Kidney (tissue), 14 donors: ENCODE data around the gene JAZF1. TPM values are rescaled to one million over a fixed set of nuclear protein-coding genes. Genes with fewer than 3 reads are reported as not detected.

Source experiments
- DNase-seq, 5 donors: peaks; one replicate each; pipeline ENCODE4 v3.0.0-alpha.2; 2013 to 2020
- FAIRE-seq: peaks from 2 replicates; lab custom pipeline; 2012; peaks lifted over from hg19 to GRCh38; lab: Jason Lieb, UNC
- H3K27ac ChIP-seq, 2 donors: one replicate each; pipeline ENCODE4 v1.7.0; 2013; ENCODE audit warnings: low read depth in 2 of 2, low read length in 2 of 2, inconsistent platforms in 1 of 2
- H3K27me3 ChIP-seq: one replicate; pipeline ENCODE4 v1.7.1; 2013; ENCODE audit warnings: low read length, inconsistent platforms; ENCODE audit not compliant: control insufficient read depth, insufficient read depth
- H3K36me3 ChIP-seq, 3 donors: one replicate each; pipeline versions ENCODE4 v1.7.0 to v1.7.1; 2013; ENCODE audit warnings: low read length in 3 of 3, control low read depth in 1 of 3, inconsistent platforms in 1 of 3; ENCODE audit not compliant: insufficient read depth in 3 of 3, control insufficient read depth in 2 of 3
- H3K4me1 ChIP-seq, 3 donors: one replicate each; pipeline versions ENCODE4 v1.7.0 to v1.7.1; 2013; ENCODE audit warnings: low read length in 3 of 3, inconsistent platforms in 1 of 3, low read depth in 1 of 3; ENCODE audit not compliant: control insufficient read depth in 2 of 3, insufficient read depth in 2 of 3
- H3K4me3 ChIP-seq, 3 donors: one replicate each; pipeline versions ENCODE4 v1.7.0 to v1.8.1; 2013; ENCODE audit warnings: low read length in 3 of 3, control low read depth in 1 of 3, inconsistent platforms in 1 of 3
- H3K9ac ChIP-seq, 3 donors: one replicate each; pipeline versions ENCODE4 v1.7.0 to v1.7.1; 2013; ENCODE audit warnings: low read length in 3 of 3, control low read depth in 1 of 3, inconsistent platforms in 1 of 3
- H3K9me3 ChIP-seq, 3 donors: one replicate each; pipeline versions ENCODE4 v1.7.0 to v1.7.1; 2013; ENCODE audit warnings: low read length in 3 of 3, control low read depth in 1 of 3, inconsistent platforms in 1 of 3; ENCODE audit not compliant: control insufficient read depth in 2 of 3, insufficient read depth in 1 of 3
- intact Hi-C: fragments of 100-400 bp; cut with DNase I; formaldehyde crosslinking; loops from one replicate; pipeline ENCODE4 v1.11.1; 2022
- polyA plus RNA-seq: library from polyadenylated mRNA; stranded (reverse); fragments of 350-450 nt; fragmentation: Illumina TruSeq; extraction: RNeasy Lipid Tissue Mini Kit (QIAGEN cat#74804); gene quantifications from one replicate; pipeline ENCODE4 v1.2.3, GENCODE V29; 2014; ENCODE audit warnings: low read depth, low replicate concordance; ENCODE audit not compliant: insufficient read depth
- total RNA-seq: library from RNA; stranded (reverse); fragmentation: NEBNext Ultra II Directional; extraction: Animal tissue kit (Norgen Biotek cat#: 25700); gene quantifications from one replicate; pipeline ENCODE4 v1.2.1, GENCODE V29; 2021
- TF ChIP-seq, protein P1 (sequence below): IDR thresholded peaks from 3 replicates; pipeline ENCODE4 v1.5.1; 2012; ENCODE audit warnings: mild to moderate bottlenecking, moderate library complexity, borderline replicate concordance; ENCODE audit not compliant: insufficient read depth; ENCODE audit errors: extremely low read depth
- donor health status: control.
- donor health status: control.
- donor health status: control.
- donor health status: control.
- donor health status: control.
- donor health status: DM: yes; HTN: yes; CAD: no.
- donor health status: Normal renal cell carcinoma (clear cell type).

JAZF1 gene
- total and polyA plus RNA-seq, 2 donors from 2014 or later, result 5.7 to 13.1 TPM

DNA sequence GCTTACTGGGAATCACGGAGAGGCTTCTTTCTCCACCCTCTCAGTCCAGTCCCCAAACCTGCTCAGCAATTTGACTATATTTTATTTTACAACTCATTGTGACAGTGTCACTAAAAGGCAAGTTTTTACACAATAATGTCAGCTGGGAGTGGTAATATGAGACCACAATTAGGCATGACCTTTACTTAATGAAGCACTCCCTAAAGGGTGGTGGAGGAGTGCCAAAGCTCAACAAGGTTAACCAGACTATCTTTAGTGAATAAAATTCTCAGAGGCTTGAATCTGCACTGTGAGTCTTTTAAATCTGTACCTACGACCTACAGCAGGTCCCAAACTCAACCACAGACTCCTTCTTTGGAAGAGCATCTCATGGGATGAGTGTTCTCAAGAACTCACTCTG is 225.0 kb downstream of the JAZF1 start:
- FAIRE-seq (no peak), DNase-seq (no peak)
- Histone ChIP-seq H3K36me3 (no peaks in the 10 kb centered on the region), H3K9ac (no peak overlapping the region), H3K27ac (no peak overlapping the region), H3K4me1 (no peaks in the 10 kb centered on the region), H3K9me3 (no peaks in the 10 kb centered on the region), H3K27me3 (no peaks in the 10 kb centered on the region), H3K4me3 (no peak overlapping the region)
- TF ChIP-seq, protein P1, sequence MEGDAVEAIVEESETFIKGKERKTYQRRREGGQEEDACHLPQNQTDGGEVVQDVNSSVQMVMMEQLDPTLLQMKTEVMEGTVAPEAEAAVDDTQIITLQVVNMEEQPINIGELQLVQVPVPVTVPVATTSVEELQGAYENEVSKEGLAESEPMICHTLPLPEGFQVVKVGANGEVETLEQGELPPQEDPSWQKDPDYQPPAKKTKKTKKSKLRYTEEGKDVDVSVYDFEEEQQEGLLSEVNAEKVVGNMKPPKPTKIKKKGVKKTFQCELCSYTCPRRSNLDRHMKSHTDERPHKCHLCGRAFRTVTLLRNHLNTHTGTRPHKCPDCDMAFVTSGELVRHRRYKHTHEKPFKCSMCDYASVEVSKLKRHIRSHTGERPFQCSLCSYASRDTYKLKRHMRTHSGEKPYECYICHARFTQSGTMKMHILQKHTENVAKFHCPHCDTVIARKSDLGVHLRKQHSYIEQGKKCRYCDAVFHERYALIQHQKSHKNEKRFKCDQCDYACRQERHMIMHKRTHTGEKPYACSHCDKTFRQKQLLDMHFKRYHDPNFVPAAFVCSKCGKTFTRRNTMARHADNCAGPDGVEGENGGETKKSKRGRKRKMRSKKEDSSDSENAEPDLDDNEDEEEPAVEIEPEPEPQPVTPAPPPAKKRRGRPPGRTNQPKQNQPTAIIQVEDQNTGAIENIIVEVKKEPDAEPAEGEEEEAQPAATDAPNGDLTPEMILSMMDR, result no peak
- intact Hi-C loops, result no loop called here

GRCh38 chr7:27955011-27955410 is 225.6 kb downstream of the JAZF1 start:
- Histone ChIP-seq H3K4me3 (no peak overlapping the region), H3K4me1 (no peaks in the 10 kb centered on the region), H3K9me3 (no peaks in the 10 kb centered on the region), H3K36me3 (no peaks in the 10 kb centered on the region), H3K27ac (no peak overlapping the region), H3K9ac (no peak overlapping the region), H3K27me3 (no peaks in the 10 kb centered on the region)
- TF ChIP-seq, protein P1, result no peak
- DNase-seq (no peak), FAIRE-seq (no peak)
- intact Hi-C loops, result no loop called here

GRCh38 chr7:27953777-27954176 is 226.8 kb downstream of the JAZF1 start:
- intact Hi-C loops, result no loop called here
- Histone ChIP-seq H3K4me3 (no peak overlapping the region), H3K4me1 (no peaks in the 10 kb centered on the region)

More at GRCh38 chr7:27953777-27954176, 226.8 kb downstream of the JAZF1 start:
- TF ChIP-seq, protein P1, result no peak
- DNase-seq (no peak), FAIRE-seq (no peak)
- H3K9ac ChIP-seq, result no peak overlapping the region
- H3K27ac ChIP-seq, result no peak overlapping the region
- H3K36me3 ChIP-seq, result no peaks in the 10 kb centered on the region
- H3K27me3 ChIP-seq, result no peaks in the 10 kb centered on the region
- no peaks in the 10 kb centered on the region for H3K9me3 ChIP-seq
